ENCODE measurements around the gene MOB1B.
A peak's percentile ranks its signal among the peaks of the same experiment; 100 is the strongest.
"Not testable (repeated sequence)": the region's sequence is repeated elsewhere in the genome, so short reads cannot be mapped to it uniquely, and the experiment has no call there.

Gene MOB1B

GRCh38 chr4:70901984-70902576 is at the start of gene MOB1B:
MOB1B (plus strand) TSS chr4:70902369; CDS start chr4:70902537, 168 bp downstream.
- FAIRE-seq (peak; percentile 75), DNase-seq (ENCODE audit: extremely low spot score, insufficient read length, low read depth) (peak; percentile 73)

GRCh38 chr4:70855464-70855863 is 46.7 kb upstream of the MOB1B start:
- FAIRE-seq, result no peak
- no peak for DNase-seq (ENCODE audit: extremely low spot score, insufficient read length, low read depth)

- no peak for DNase-seq (ENCODE audit: extremely low spot score, insufficient read length, low read depth)
- no peak for FAIRE-seq
These were observed 43.7 kb upstream of the MOB1B start for GRCh38 chr4:70858454-70858853.

DNA sequence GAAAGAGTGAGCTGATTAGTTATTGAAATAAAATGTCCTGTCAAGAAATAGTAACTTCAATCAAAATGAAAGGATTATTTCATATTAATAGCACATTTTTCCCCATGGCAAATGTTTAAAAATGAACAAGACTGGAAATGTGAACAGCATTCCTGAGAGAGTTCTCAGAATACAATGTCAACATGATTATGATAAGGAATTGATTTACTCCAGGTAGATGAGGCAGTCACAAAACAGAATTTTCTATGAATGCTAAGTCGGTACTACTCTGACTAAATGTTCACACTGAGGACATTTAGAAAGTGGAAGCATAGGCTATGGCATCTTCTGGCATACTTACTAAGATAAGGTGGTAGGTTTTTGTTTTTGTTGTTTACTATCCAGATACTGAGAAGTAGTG is 43.1 kb upstream of the MOB1B start:
- FAIRE-seq, result no peak
- no peak for DNase-seq (ENCODE audit: extremely low spot score, insufficient read length, low read depth)

DNA sequence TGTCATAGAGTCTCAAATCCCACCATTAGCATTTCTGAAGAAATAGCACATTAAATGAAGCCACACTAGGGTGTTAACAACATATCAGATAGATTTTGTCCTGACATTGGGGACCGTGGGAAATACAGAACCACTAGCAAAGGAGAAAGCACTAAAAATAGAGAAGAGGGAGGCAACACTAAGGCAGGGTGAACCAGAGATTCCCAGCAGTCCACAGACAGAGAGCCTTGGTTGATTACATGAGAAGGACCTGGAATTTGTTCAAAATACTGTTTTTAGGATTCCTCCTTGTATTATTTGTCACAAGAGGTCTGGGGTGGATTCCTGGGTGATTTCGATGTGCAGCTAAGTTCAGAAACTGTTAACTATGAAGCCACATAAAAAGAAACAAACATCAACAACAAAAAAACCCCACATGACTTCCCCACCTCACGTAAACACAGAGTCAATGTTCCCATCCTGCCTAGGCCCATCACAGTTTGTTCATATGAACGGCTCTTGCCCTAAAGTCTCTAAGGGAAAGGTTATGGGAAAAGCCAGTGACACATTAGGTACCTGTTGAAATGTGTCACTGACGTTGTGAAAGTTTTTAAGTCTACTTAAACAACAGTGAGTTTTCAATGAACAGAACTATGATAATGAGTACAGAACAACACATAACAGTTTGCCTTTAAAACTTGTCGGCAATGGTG is 38.9 kb upstream of the MOB1B start:
- no peak for DNase-seq (ENCODE audit: extremely low spot score, insufficient read length, low read depth)
- peak; percentile 67 for FAIRE-seq

DNA sequence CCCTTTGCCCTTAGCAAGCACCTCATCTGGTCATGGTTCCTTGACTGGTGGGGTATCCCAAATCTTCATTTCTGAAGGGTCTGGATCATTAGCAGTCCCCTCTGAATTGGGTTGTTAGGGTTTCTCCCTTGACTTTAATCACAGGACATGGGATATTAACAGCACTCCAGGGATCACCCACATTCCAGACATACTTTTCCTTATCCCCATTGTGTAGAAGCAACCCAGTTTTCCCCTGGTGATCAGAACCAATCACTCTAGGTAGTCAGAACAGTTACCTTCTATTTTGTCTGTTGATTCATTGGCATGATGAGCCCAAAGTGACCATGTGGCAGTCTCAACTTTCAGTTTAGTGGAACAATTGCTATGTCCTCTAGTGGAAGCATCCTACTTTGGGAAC is 33.4 kb upstream of the MOB1B start:
- no peak for FAIRE-seq
- DNase-seq (ENCODE audit: extremely low spot score, insufficient read length, low read depth), result no peak

GRCh38 chr4:70873216-70873615 is 29.0 kb upstream of the MOB1B start:
- DNase-seq (ENCODE audit: extremely low spot score, insufficient read length, low read depth) (no peak), FAIRE-seq (no peak)

DNA sequence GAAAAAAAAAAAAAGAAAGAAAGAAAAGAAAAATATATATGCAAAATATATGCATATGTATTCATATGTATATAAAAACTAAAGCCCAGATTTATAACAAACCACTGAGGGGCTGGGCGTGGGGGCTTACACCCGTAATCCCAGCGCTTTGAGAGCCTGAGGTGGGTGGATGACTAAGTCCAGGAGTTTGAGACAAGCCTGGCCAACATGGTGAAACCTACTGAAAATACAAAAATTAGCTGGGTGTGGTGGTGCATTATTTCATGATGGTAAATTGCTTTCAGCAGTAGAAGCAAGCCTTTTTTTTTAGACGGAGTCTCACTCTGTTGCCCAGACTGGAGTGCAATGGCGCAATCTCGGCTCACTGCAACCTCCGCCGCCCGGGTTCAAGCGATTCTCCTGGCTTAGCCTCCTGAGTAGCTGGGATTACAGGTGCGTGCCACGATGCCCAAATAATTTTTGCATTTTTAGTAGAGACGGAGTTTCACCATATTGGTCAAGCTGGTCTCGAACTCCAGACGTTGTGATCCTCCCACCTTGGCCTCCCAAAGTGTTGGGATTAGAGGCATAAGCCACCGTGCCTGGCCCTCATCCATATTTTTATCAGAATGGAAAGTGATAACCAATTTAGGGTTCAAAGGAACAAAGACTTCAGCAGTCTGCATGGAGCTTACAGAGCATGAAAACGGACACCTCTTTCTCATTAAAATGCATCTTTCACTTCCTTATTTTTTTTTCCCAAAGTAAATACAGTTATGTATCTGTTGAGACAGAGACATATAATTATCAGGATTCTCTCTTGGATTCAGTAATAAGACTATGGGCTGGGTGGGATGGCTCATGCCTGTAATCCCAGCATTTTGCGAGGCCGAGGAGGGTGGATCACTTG is 27.7 kb upstream of the MOB1B start:
- DNase-seq (ENCODE audit: extremely low spot score, insufficient read length, low read depth) (no peak), FAIRE-seq (peak; percentile 73)

DNA sequence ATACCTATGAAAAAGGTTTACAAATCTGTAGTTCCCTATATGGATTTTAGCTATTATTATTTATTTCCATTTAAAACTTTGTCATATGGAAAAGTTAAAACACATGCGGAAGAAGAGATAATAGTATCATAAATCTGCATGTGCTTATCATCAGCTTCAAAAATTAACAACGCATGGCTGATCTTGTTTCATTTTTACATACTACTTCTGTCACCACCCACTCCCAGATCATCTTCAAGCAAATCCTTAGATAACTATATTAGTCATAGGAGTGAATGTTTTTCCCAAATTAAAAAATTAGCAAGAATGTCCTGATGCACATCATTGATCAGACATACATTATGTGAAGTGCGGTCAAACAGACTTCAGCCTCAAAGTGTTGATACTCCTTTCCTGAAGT is 24.6 kb upstream of the MOB1B start:
- DNase-seq (ENCODE audit: extremely low spot score, insufficient read length, low read depth) (no peak), FAIRE-seq (no peak)

DNA sequence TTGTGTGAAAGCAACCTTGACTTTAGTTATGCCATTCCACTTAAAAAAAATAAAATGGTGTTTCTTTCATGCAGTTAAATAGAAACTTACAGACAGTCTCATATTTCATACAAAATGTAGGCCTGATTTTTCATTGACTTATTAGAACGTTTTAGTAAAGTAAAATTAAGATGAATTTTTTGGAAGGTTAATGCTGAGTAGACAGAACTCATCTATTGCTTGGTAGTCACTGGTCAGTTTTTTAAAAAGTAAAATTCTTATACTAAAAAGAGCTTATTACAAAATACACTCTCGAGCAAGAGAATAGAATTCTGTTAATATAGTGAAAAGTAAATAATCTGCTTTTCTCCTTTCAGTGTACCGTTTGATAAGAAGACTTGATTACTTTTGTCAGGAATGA is 21.4 kb upstream of the MOB1B start:
- no peak for DNase-seq (ENCODE audit: extremely low spot score, insufficient read length, low read depth)

GRCh38 chr4:70885174-70885573 is 17.0 kb upstream of the MOB1B start:
- FAIRE-seq (no peak), DNase-seq (ENCODE audit: extremely low spot score, insufficient read length, low read depth) (no peak)

More for the DNA sequence above, 21.4 kb upstream of the MOB1B start:
- FAIRE-seq, result no peak

DNA sequence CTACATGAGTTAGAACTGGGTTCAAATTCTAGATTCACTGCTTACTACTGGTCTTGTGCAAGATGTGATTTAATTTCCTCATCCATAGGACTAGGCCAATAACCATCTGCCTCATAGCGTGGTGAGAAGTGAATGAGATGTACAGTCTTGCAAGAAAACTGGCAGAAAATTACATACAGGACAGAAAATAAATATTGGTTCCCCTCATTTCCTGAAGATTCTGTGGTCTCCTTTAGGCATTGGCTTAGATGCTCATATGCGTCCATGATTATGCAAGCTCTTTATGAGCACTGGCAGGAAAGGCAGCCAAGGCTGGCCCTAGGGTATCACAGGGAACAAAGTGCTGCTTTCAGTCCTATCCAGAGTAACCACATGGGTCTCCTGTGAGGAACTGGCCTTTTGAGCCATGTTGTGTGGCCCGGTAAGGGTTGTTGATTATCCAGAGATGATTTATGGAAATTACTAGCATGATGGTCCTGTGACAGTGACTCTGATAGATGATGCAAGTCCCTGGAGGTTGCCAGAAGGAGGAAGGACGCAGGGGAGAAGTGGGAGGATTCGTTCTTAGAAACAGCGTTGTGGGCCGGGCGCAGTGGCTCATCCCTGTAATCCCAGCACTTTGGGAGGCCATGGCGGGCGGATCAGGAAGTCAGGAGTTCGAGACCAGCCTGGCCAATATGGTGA is 9.9 kb upstream of the MOB1B start:
- FAIRE-seq, result no peak
- DNase-seq (ENCODE audit: extremely low spot score, insufficient read length, low read depth), result no peak

DNA sequence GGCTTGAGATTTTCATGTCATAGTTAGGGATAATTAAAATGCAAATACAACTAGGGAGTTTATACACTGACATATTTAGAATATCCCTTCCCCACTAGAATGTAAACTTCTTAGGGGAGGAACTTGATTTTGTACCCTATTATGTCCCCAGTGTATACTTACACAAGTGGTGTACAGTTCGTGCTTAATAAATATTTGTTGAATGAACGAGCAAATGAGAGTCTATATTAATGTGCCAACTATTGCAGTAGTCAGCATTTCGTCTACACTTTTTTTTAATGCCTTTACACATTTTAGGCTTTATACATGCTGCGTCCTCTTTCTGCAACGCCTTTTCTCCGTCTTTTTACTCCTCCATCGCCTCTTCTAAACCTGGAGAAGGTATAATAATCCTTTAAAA is 8.4 kb upstream of the MOB1B start:
- FAIRE-seq (no peak), DNase-seq (ENCODE audit: extremely low spot score, insufficient read length, low read depth) (no peak)

GRCh38 chr4:70895405-70895804 is 6.8 kb upstream of the MOB1B start:
- no peak for FAIRE-seq
- DNase-seq (ENCODE audit: extremely low spot score, insufficient read length, low read depth), result no peak

DNA sequence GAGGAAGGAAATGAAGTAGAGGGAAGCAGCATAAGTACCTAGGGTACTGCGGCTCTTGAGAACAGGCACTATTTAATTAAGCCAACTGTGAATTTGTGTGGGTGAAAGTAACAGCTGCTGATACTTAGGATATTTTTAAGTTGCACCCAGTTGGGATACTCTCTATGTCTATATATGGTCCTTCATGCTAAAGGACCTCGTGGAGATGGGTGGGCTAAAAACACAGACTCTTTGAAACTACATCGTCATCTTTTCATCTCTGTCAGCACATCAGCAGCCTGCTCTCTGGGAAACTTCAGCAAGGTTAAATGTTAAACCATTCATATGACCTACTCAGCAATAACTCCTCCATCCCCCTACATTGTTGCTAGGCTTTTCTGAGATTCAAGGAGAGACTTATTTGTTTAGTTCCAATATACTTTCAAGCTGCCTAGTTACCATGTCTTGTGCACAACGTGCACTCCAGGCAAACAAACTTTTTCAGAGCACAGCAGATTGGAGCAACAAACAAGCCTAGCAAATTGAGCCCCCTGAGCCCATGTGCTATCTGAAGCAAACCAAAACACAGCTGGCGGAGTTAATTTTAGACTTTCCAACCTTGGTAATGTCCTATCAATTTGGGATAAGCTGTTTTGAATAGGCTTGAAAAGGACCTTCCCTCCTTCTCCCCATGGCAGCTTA is 6.2 kb upstream of the MOB1B start:
- FAIRE-seq (peak; percentile 45), DNase-seq (ENCODE audit: extremely low spot score, insufficient read length, low read depth) (no peak)

- DNase-seq (ENCODE audit: extremely low spot score, insufficient read length, low read depth); FAIRE-seq: not testable (repeated sequence)
These were observed 3.6 kb upstream of the MOB1B start for GRCh38 chr4:70898581-70898980.

DNA sequence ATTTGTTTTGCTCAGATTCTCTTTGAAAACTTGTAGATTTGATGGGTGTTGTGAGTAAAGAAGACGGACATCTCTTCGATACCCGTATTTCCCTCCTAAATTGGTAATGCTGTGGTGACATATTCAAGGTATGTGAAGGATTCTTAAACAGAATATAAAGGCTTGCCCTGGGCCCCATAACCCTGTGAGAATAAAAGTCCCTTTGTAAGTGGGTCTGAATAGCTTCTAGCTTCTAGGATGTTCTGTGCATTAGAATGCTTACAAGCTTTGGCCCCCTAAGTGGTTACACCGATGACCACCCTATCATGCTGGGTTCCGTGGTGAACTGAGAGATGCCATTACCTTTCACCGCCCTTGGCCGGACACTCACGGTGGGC is 574 bp upstream of the MOB1B start:
- FAIRE-seq, result no peak
- DNase-seq (ENCODE audit: extremely low spot score, insufficient read length, low read depth), result no peak

- FAIRE-seq, result peak; percentile 26
- DNase-seq (ENCODE audit: extremely low spot score, insufficient read length, low read depth), result peak; percentile 36
These were observed 565 bp downstream of the MOB1B start for GRCh38 chr4:70902577-70903290.

- no peak for DNase-seq (ENCODE audit: extremely low spot score, insufficient read length, low read depth)
- FAIRE-seq, result no peak
These were observed 1.1 kb downstream of the MOB1B start for GRCh38 chr4:70903291-70903603.
